ENCODE measurements around the gene TMEM212.

Gene TMEM212

DNA sequence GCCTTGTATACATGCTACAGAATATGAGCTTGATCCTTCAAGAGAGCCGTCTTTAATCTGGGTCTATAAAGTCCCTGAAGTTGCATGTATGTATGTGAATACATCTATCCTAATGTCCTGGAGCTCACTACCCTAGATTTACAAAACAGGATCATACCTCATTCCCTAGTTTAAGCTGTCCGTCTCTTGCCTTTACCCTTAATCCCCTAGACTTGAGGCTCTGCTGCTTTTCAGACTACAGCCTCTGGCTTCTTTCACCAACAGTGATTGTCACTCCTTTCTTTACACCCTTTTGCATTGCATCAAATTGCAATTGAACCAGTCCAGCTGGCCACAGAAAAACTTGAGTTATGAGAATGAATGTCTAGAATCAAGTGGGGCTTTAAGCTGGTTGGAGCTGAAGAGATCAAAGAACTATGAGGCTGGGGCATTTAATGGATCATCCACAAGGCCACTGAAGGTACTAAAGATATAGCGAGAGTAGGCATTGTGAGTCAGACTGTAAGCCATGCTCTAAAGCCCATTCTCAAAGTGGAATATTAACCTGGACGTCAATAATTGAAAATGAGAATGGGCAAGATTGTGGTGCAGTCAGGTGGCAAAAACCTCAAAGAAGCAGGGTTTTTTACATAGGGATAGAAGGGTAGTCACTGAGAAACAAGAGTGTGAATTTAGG lies 20.6 kb upstream of the TMEM212 start:
- TF ChIP-seq POLR2A (IDR thresholded peaks at IDR 0.05; ENCODE audit: extremely low read depth, insufficient read length) (no peak), MYC (IDR thresholded peaks at IDR 0.05; ENCODE audit: low read depth, low read length) (no peak)
- TF ChIP-seq, protein P1, sequence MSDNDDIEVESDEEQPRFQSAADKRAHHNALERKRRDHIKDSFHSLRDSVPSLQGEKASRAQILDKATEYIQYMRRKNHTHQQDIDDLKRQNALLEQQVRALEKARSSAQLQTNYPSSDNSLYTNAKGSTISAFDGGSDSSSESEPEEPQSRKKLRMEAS (IDR thresholded peaks at IDR 0.05; ENCODE audit: low read depth, low read length): no peak
- TF ChIP-seq, protein P2, sequence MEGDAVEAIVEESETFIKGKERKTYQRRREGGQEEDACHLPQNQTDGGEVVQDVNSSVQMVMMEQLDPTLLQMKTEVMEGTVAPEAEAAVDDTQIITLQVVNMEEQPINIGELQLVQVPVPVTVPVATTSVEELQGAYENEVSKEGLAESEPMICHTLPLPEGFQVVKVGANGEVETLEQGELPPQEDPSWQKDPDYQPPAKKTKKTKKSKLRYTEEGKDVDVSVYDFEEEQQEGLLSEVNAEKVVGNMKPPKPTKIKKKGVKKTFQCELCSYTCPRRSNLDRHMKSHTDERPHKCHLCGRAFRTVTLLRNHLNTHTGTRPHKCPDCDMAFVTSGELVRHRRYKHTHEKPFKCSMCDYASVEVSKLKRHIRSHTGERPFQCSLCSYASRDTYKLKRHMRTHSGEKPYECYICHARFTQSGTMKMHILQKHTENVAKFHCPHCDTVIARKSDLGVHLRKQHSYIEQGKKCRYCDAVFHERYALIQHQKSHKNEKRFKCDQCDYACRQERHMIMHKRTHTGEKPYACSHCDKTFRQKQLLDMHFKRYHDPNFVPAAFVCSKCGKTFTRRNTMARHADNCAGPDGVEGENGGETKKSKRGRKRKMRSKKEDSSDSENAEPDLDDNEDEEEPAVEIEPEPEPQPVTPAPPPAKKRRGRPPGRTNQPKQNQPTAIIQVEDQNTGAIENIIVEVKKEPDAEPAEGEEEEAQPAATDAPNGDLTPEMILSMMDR (IDR thresholded peaks at IDR 0.05; ENCODE audit: low read depth, low read length): no peak
- no peak for DNase-seq (ENCODE audit: low read depth)
- H3K4me3 ChIP-seq (ENCODE audit: low read depth, low read length): no peak overlapping the region

DNA sequence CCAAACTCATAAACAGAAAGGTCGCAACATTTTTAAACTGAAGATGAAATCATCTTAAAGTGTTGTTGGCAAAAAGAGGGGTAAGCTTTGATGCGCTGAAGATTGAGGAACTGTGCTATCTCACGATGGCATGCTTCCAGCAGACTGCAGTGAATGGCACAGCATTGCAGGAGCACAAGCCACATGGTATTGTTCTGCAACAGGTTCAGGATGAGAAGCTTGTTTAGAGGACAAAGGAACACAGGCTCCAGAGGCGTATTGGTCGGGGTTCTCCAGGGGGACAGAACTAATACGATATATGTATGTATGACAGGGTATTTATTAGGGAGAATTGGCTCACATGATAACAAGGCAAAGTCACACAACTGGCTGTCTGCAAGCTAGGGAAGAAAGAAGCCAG lies 19.0 kb upstream of the TMEM212 start:
- H3K4me3 ChIP-seq (ENCODE audit: low read depth, low read length): no peak overlapping the region
- DNase-seq (ENCODE audit: low read depth): peak; percentile 44
- TF ChIP-seq MYC (IDR thresholded peaks at IDR 0.05; ENCODE audit: low read depth, low read length) (no peak), POLR2A (IDR thresholded peaks at IDR 0.05; ENCODE audit: extremely low read depth, insufficient read length) (no peak)
- TF ChIP-seq, protein P2 (IDR thresholded peaks at IDR 0.05; ENCODE audit: low read depth, low read length): no peak
- TF ChIP-seq, protein P1 (IDR thresholded peaks at IDR 0.05; ENCODE audit: low read depth, low read length): peak; percentile 43; the same call in 1 of the 2 replicates

DNA sequence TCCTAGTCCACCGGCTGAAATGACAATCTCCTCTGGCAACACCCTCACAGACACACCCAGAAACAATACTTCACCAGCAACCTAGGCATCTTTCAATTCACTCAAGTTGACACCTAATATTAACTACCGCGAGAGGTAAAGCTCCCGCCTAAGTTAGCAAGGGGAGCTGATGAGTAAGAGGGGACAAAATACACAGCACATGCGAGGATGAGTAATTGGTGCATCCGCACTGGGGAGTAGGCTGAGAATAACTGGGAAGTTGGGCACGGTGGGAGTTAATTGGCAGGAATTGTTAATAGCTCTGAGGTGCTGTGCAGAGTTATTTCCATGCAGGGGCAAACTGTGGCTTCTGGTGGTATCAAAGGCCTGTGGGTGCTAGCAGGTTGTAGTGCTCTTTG lies 18.3 kb upstream of the TMEM212 start:
- TF ChIP-seq, protein P2 (IDR thresholded peaks at IDR 0.05; ENCODE audit: low read depth, low read length): no peak
- TF ChIP-seq, protein P1 (IDR thresholded peaks at IDR 0.05; ENCODE audit: low read depth, low read length): no peak
- TF ChIP-seq POLR2A (IDR thresholded peaks at IDR 0.05; ENCODE audit: extremely low read depth, insufficient read length) (no peak), MYC (IDR thresholded peaks at IDR 0.05; ENCODE audit: low read depth, low read length) (no peak)
- no peak for DNase-seq (ENCODE audit: low read depth)
- no peak overlapping the region for H3K4me3 ChIP-seq (ENCODE audit: low read depth, low read length)

DNA sequence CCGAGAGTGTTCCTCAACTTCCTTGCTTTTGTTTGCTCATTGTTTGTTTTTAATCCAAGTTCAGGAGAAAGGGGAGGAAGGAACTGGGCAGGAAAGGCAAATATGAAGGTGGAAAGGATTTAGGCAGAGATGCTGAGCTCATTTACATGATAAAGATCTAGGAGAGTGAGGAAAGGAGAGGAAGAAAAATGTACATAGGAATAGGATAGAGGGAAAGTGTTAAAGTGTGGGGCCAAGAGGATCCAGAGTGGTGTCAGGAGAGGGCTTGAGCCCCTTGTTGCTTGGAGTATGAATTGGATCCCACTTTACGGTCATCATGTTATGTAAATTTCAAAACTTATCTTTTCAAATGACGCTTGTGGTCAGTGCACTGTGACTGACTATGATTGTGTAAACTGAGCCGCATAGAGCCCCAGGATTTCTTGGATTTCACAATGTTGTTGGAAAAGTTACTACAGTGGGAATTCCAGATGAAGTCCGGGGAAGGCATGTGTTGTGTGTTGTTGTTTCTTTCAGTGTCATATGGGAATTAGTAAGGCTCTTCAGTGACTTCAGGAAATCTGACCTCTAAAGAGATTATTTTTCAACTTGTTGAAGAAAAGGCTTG lies 17.8 kb upstream of the TMEM212 start:
- DNase-seq (ENCODE audit: low read depth): no peak
- TF ChIP-seq, protein P2 (IDR thresholded peaks at IDR 0.05; ENCODE audit: low read depth, low read length): no peak
- TF ChIP-seq POLR2A (IDR thresholded peaks at IDR 0.05; ENCODE audit: extremely low read depth, insufficient read length) (no peak), MYC (IDR thresholded peaks at IDR 0.05; ENCODE audit: low read depth, low read length) (no peak)
- TF ChIP-seq, protein P1 (IDR thresholded peaks at IDR 0.05; ENCODE audit: low read depth, low read length): no peak
- H3K4me3 ChIP-seq (ENCODE audit: low read depth, low read length): no peak overlapping the region

DNA sequence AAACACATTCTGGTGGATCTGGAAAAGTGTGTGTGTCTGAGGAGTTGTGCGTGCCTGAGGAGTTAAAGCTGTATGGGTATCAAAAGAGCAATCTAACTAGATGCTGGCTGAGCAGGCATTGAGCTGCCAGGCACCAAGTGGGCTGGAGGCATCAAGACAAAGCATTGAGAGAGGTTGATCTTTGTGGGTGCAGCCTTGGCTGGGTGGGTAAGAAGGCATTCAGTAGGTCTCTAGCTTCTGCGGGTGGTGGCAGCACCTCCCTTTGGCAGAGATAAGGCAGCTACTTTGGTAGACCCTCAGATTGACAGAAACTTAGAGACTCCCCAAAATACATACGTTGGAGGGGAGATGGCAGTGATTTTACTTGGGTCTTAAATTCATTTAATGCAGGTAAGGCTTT lies 15.8 kb upstream of the TMEM212 start:
- TF ChIP-seq, protein P2 (IDR thresholded peaks at IDR 0.05; ENCODE audit: low read depth, low read length): no peak
- TF ChIP-seq MYC (IDR thresholded peaks at IDR 0.05; ENCODE audit: low read depth, low read length) (no peak), POLR2A (IDR thresholded peaks at IDR 0.05; ENCODE audit: extremely low read depth, insufficient read length) (no peak)
- TF ChIP-seq, protein P1 (IDR thresholded peaks at IDR 0.05; ENCODE audit: low read depth, low read length): no peak
- H3K4me3 ChIP-seq (ENCODE audit: low read depth, low read length): no peak overlapping the region
- no peak for DNase-seq (ENCODE audit: low read depth)

Measured in NB4 (cell line).